B cell (primary cell): Measurements from ENCODE around the gene XYLT1. TPM values are rescaled to one million over a fixed set of nuclear protein-coding genes. Genes with fewer than 3 reads are reported as not detected.

Experiments
- ATAC-seq: fragments of 200-7000 bp; cut with Tn5 transposase; one replicate; pipeline ENCODE4 v1.10.0; 2021; ENCODE audit warnings: low read depth, mild to moderate bottlenecking, moderate number of reproducible peaks, moderate library complexity
- CTCF ChIA-PET: fragments of 350-600 bp; sonication (Branson Sonifier 250); formaldehyde crosslinking; loops from one replicate; lab custom pipeline; 2021; ENCODE audit warnings: antibody characterized with exemption, inconsistent platforms; lab: Charles Lee
- POLR2A ChIA-PET: fragments of 350-600 bp; sonication (Branson Sonifier 250); formaldehyde crosslinking; loops from one replicate; lab custom pipeline; 2021; ENCODE audit warnings: antibody characterized with exemption; lab: Charles Lee
- DNase-seq: peaks from one replicate; pipeline ENCODE4 v3.0.0; 2013
- H2AFZ ChIP-seq: 2 replicates; pipeline ENCODE4 v1.6.1; 2012; ENCODE audit warnings: mild to moderate bottlenecking, low read depth, low read length; ENCODE audit not compliant: insufficient read depth, poor library complexity, severe bottlenecking
- H3K27ac ChIP-seq, 2 donors: 1 replicate in 1 of 2; 2 replicates in 1 of 2; pipeline ENCODE4 v1.5.1; 2012 to 2013; ENCODE audit warnings: low read length in 2 of 2, mild to moderate bottlenecking in 2 of 2, moderate library complexity in 1 of 2
- H3K27me3 ChIP-seq, 4 experiments: fragments of 200-600 bp in 1 of 4; sonication (generic) in 1 of 4; replicated peaks in 1 of 4; 1 replicate in 2 of 4; 2 replicates in 2 of 4; pipeline versions ENCODE4 v1.6.1 to v1.7.0; 2013 to 2016; ENCODE audit warnings: low read length in 3 of 4, mild to moderate bottlenecking in 2 of 4, mixed read lengths in 1 of 4, moderate library complexity in 1 of 4; ENCODE audit not compliant: insufficient read depth in 4 of 4, control insufficient read depth in 3 of 4; ENCODE audit errors: control extremely low read depth in 1 of 4
- H3K36me3 ChIP-seq, 2 experiments: replicated peaks in 1 of 2; 1 replicate in 1 of 2; 2 replicates in 1 of 2; pipeline versions ENCODE4 v1.6.1 to v1.7.1; 2013; ENCODE audit warnings: low read length in 1 of 2; ENCODE audit not compliant: insufficient read depth in 2 of 2, control insufficient read depth in 1 of 2; ENCODE audit errors: control extremely low read depth in 1 of 2, extremely low read depth in 1 of 2
- H3K4me1 ChIP-seq, 2 donors: fragments of 200-600 bp in 1 of 2; sonication (generic) in 1 of 2; 1 replicate in 1 of 2; 2 replicates in 1 of 2; pipeline versions ENCODE4 v1.5.1 to v1.6.1; 2013 to 2017; ENCODE audit warnings: low read length in 2 of 2; ENCODE audit not compliant: control insufficient read depth in 2 of 2, insufficient read depth in 2 of 2
- H3K4me2 ChIP-seq: replicated peaks from 2 replicates; pipeline ENCODE3; 2012; ENCODE audit warnings: mild to moderate bottlenecking, low read depth, low read length; ENCODE audit not compliant: poor library complexity, severe bottlenecking
- H3K4me3 ChIP-seq, 5 experiments: fragments of 200-600 bp in 1 of 5; sonication (generic) in 1 of 5; 1 replicate in 3 of 5; 2 replicates in 2 of 5; pipeline versions ENCODE4 v1.5.1 to v1.7.0; 2011 to 2016; ENCODE audit warnings: low read length in 4 of 5, mild to moderate bottlenecking in 4 of 5, low read depth in 2 of 5, control low read depth in 1 of 5, moderate library complexity in 1 of 5; ENCODE audit not compliant: insufficient read depth in 1 of 5; ENCODE audit errors: control extremely low read depth in 1 of 5, extremely low read depth in 1 of 5
- H3K79me2 ChIP-seq: fragments of 200-600 bp; sonication (generic); one replicate; pipeline ENCODE4 v1.6.0; 2016; ENCODE audit warnings: low read length; ENCODE audit not compliant: control insufficient read depth, insufficient read depth
- H3K9ac ChIP-seq: fragments of 200-600 bp; sonication (generic); 2 replicates; pipeline ENCODE4 v1.6.1; 2017; ENCODE audit warnings: mild to moderate bottlenecking, low read length, moderate library complexity
- H3K9me3 ChIP-seq, 3 donors: one replicate each; pipeline versions ENCODE4 v1.6.1 to v1.7.1; 2013; ENCODE audit warnings: low read length in 2 of 3; ENCODE audit not compliant: control insufficient read depth in 2 of 3, insufficient read depth in 1 of 3; ENCODE audit errors: control extremely low read depth in 1 of 3
- H4K20me1 ChIP-seq: 2 replicates; pipeline ENCODE4 v1.6.0; 2012; ENCODE audit warnings: mild to moderate bottlenecking, low read length; ENCODE audit not compliant: insufficient read depth, control insufficient read depth, poor library complexity, severe bottlenecking
- H3K27ac Mint-ChIP-seq: one replicate; pipeline ENCODE4 v1.8.0; 2021; ENCODE audit warnings: mixed read lengths
- H3K27me3 Mint-ChIP-seq: one replicate; pipeline ENCODE4 v1.8.0; 2021; ENCODE audit warnings: mixed read lengths
- H3K4me1 Mint-ChIP-seq: one replicate; pipeline ENCODE4 v1.8.0; 2021; ENCODE audit warnings: mixed read lengths
- H3K4me3 Mint-ChIP-seq: one replicate; pipeline ENCODE4 v1.8.0; 2021; ENCODE audit warnings: mixed read lengths
- H3K9me3 Mint-ChIP-seq: one replicate; pipeline ENCODE4 v1.8.0; 2022; ENCODE audit warnings: mixed read lengths; ENCODE audit not compliant: insufficient read depth
- CTCF ChIP-seq: fragments of 200-600 bp; IDR thresholded peaks from one replicate; pipeline ENCODE4 v1.8.0; 2022; ENCODE audit warnings: antibody characterized with exemption, mild to moderate bottlenecking
- EZH2 ChIP-seq: IDR thresholded peaks from 2 replicates; pipeline ENCODE4 v1.6.1; 2012; ENCODE audit warnings: borderline replicate concordance, low read depth, mild to moderate bottlenecking, moderate library complexity, low read length; ENCODE audit not compliant: insufficient read depth, poor library complexity, severe bottlenecking
- WGBS: methylation state at CpG from one replicate; pipeline ENCODE4 v1.1.5; 2013; ENCODE audit warnings: missing lambda C conversion rate; ENCODE audit not compliant: insufficient coverage; 5-methylcytosine and 5-hydroxymethylcytosine counted together
- intact Hi-C: fragments of 100-400 bp; cut with micrococcal nuclease; formaldehyde crosslinking; loops from one replicate; pipeline ENCODE4 v1.10.0; 2022
- polyA plus RNA-seq: library from polyadenylated mRNA; depleted of rRNA; stranded (reverse); fragments of >200 nt; gene quantifications from 2 replicates; pipeline ENCODE4 v1.2.3, GENCODE V29; 2012
- total RNA-seq, 2 donors: library from RNA; stranded (reverse); fragments of 120-200 nt in 1 of 2; gene quantifications; 1 replicate in 1 of 2; 2 replicates in 1 of 2; pipeline versions ENCODE4 v1.2.3 to v1.2.4, GENCODE V29; 2013 to 2022

The XYLT1 gene
- total and polyA plus RNA-seq, 2 donors (not counting 1 experiment from before 2014, with no cell fraction given): 8.7 to 59.6 TPM

- Mint-ChIP-seq H3K9me3 (no peaks in the 10 kb centered on the region), H3K4me3 (no peak overlapping the region), H3K4me1 (peaks cover 32% of the 10 kb centered on the region), H3K27ac (no peak overlapping the region), H3K27me3 (no peaks in the 10 kb centered on the region)
- H3K9me3 ChIP-seq: no peaks in the 10 kb centered on the region
- H3K27me3 ChIP-seq: no peaks in the 10 kb centered on the region
- 83% methylated on average over 5 of the region's 5 CpGs for WGBS
- TF ChIP-seq EZH2 (no peak), CTCF (no peak)
- no peaks in the 10 kb centered on the region for H3K36me3 ChIP-seq
- CTCF ChIA-PET: interaction anchor here (1.8 kb wide), 1 partner anchor 77 kb away, joined by 4 read pairs; no protein-coding TSS in a partner anchor
- H4K20me1 ChIP-seq: peaks cover 12% of the 10 kb centered on the region
- H3K4me3 ChIP-seq: no peak overlapping the region
- H3K79me2 ChIP-seq: peaks cover 55% of the 10 kb centered on the region
- intact Hi-C loops: no loop called here
- H3K4me1 ChIP-seq: peaks cover 27 to 31% of the 10 kb centered on the region in 2 donors
- DNase-seq (no peak), ATAC-seq (no peak)
- POLR2A ChIA-PET: no interaction called here
- no peak overlapping the region for H2AFZ ChIP-seq
- H3K27ac ChIP-seq: no peak overlapping the region
- H3K4me2 ChIP-seq: no peak overlapping the region
- H3K9ac ChIP-seq: no peak overlapping the region
These were observed 246.4 kb downstream of the XYLT1 start for GRCh38 chr16:17224350-17224749.

GRCh38 chr16:17223576-17223975 lies 247.2 kb downstream of the XYLT1 start:
- H3K4me1 ChIP-seq: peaks cover 27 to 31% of the 10 kb centered on the region in 2 donors
- Mint-ChIP-seq H3K4me3 (no peak overlapping the region), H3K27me3 (no peaks in the 10 kb centered on the region), H3K4me1 (peaks cover 32% of the 10 kb centered on the region), H3K27ac (no peak overlapping the region), H3K9me3 (no peaks in the 10 kb centered on the region)
- H3K4me3 ChIP-seq: no peak overlapping the region
- peaks cover 8% of the 10 kb centered on the region for H4K20me1 ChIP-seq
- 58% methylated on average over 3 of the region's 3 CpGs for WGBS
- H3K9ac ChIP-seq: no peak overlapping the region
- TF ChIP-seq EZH2: no peak
- TF ChIP-seq CTCF: no peak
- H3K27ac ChIP-seq: no peak overlapping the region
- ChIA-PET POLR2A (no interaction called here), CTCF (interaction anchor here (0.5 to 1.8 kb wide), 2 partner anchors 78 to 109 kb away, joined by 3 to 4 read pairs; no protein-coding TSS in a partner anchor)
- peaks cover 52% of the 10 kb centered on the region for H3K79me2 ChIP-seq
- H3K36me3 ChIP-seq: no peaks in the 10 kb centered on the region
- no peaks in the 10 kb centered on the region for H3K27me3 ChIP-seq
- H3K9me3 ChIP-seq: no peaks in the 10 kb centered on the region
- H2AFZ ChIP-seq: no peak overlapping the region
- DNase-seq (no peak), ATAC-seq (no peak)
- H3K4me2 ChIP-seq: no peak overlapping the region
- intact Hi-C loops: no loop called here
